WTC11 (cell line): Measurements from ENCODE around the gene AMOTL1. TPM values are rescaled to one million over a fixed set of nuclear protein-coding genes. Genes with fewer than 3 reads are reported as not detected.

Experiments used
- ATAC-seq: fragments of 200-7000 bp; cut with Tn5 transposase; 2 replicates; pipeline ENCODE4 v1.10.0; 2021; ENCODE audit warnings: mild to moderate bottlenecking, moderate library complexity
- CTCF ChIA-PET: fragments of 300-600 bp; sonication (Branson Sonifier 250); formaldehyde crosslinking; loops from one replicate; lab custom pipeline; 2021; ENCODE audit warnings: antibody characterized with exemption; lab: Charles Lee
- POLR2A ChIA-PET: fragments of 350-600 bp; sonication (Branson Sonifier 250); formaldehyde crosslinking; loops from one replicate; lab custom pipeline; 2021; ENCODE audit warnings: antibody characterized with exemption; lab: Charles Lee
- DNase-seq: peaks from one replicate; pipeline ENCODE4 v3.0.0; 2021; ENCODE audit warnings: low spot score
- H3K27ac Mint-ChIP-seq: 2 replicates; pipeline ENCODE4 v1.8.0; 2021; ENCODE audit warnings: mixed read lengths
- H3K27me3 Mint-ChIP-seq: 2 replicates; pipeline ENCODE4 v1.8.0; 2021; ENCODE audit warnings: low read depth, mild to moderate bottlenecking, moderate library complexity, mixed read lengths
- H3K36me3 Mint-ChIP-seq: 2 replicates; pipeline ENCODE4 v1.8.0; 2021; ENCODE audit warnings: mixed read lengths
- H3K4me1 Mint-ChIP-seq: 2 replicates; pipeline ENCODE4 v1.8.0; 2022; ENCODE audit warnings: mixed read lengths
- H3K4me3 Mint-ChIP-seq: 2 replicates; pipeline ENCODE4 v1.8.0; 2021; ENCODE audit warnings: mild to moderate bottlenecking, moderate library complexity, mixed read lengths
- H3K9me3 Mint-ChIP-seq: 2 replicates; pipeline ENCODE4 v1.8.0; 2021; ENCODE audit warnings: mixed read lengths
- GABPB1 ChIP-seq: sonication (generic); formaldehyde crosslinking; IDR thresholded peaks from 2 replicates; pipeline ENCODE4 v1.8.1; 2023; ENCODE audit warnings: mild to moderate bottlenecking, missing genetic modification reagents
- JUN ChIP-seq: sonication (generic); formaldehyde crosslinking; IDR thresholded peaks from 2 replicates; pipeline ENCODE4 v1.8.0; 2023; ENCODE audit warnings: mild to moderate bottlenecking, missing genetic modification reagents
- NFATC4 ChIP-seq: fragments of 250-450 bp; sonication (Bioruptor Pico); IDR thresholded peaks from 2 replicates; pipeline ENCODE4 v1.9.0; 2021; ENCODE audit warnings: mild to moderate bottlenecking
- NR1H2 ChIP-seq: sonication (generic); formaldehyde crosslinking; IDR thresholded peaks from 2 replicates; pipeline ENCODE4 v1.9.0; 2021; ENCODE audit warnings: mild to moderate bottlenecking, moderate library complexity, missing genetic modification reagents
- NR2C2 ChIP-seq: sonication (generic); formaldehyde crosslinking; IDR thresholded peaks from 2 replicates; pipeline ENCODE4 v1.8.0; 2022; ENCODE audit warnings: mild to moderate bottlenecking, missing genetic modification reagents
- SMAD3 ChIP-seq: sonication (generic); formaldehyde crosslinking; IDR thresholded peaks from 2 replicates; pipeline ENCODE4 v1.8.0; 2022; ENCODE audit warnings: missing genetic modification reagents, mild to moderate bottlenecking, borderline replicate concordance
- SMAD4 ChIP-seq: sonication (generic); formaldehyde crosslinking; IDR thresholded peaks from 2 replicates; pipeline ENCODE4 v1.8.0; 2022; ENCODE audit warnings: mild to moderate bottlenecking, missing genetic modification reagents
- TEAD4 ChIP-seq: sonication (generic); formaldehyde crosslinking; IDR thresholded peaks from 2 replicates; pipeline ENCODE4 v1.8.0; 2022; ENCODE audit warnings: mild to moderate bottlenecking, missing genetic modification reagents
- ZNF232 ChIP-seq: sonication (generic); formaldehyde crosslinking; IDR thresholded peaks from 2 replicates; pipeline ENCODE4 v1.8.0; 2022; ENCODE audit warnings: mild to moderate bottlenecking, missing genetic modification reagents
- ZNF416 ChIP-seq: fragments of 250-450 bp; sonication (Bioruptor Pico); IDR thresholded peaks from 2 replicates; pipeline ENCODE4 v1.9.0; 2021; ENCODE audit warnings: mild to moderate bottlenecking, inconsistent platforms
- total RNA-seq: library from RNA; stranded (reverse); gene quantifications from 3 replicates; pipeline ENCODE4 v1.2.3, GENCODE V29; 2021
- TF ChIP-seq, protein P1 (sequence below): sonication (generic); formaldehyde crosslinking; IDR thresholded peaks from 2 replicates; pipeline ENCODE4 v1.8.1; 2022; ENCODE audit warnings: missing genetic modification reagents, borderline replicate concordance
- TF ChIP-seq, protein P2 (sequence below): fragments of 250-450 bp; sonication (Bioruptor Pico); IDR thresholded peaks from 2 replicates; pipeline ENCODE4 v1.9.0; 2021; ENCODE audit warnings: mild to moderate bottlenecking
- TF ChIP-seq, protein P3 (sequence below): sonication (generic); formaldehyde crosslinking; IDR thresholded peaks from 2 replicates; pipeline ENCODE4 v1.8.0; 2023; ENCODE audit warnings: missing genetic modification reagents, mild to moderate bottlenecking, borderline replicate concordance
- TF ChIP-seq, protein P4 (sequence below): sonication (generic); formaldehyde crosslinking; IDR thresholded peaks from 2 replicates; pipeline ENCODE4 v1.8.1; 2022; ENCODE audit warnings: low read depth, mild to moderate bottlenecking, moderate library complexity, missing genetic modification reagents, borderline replicate concordance
- TF ChIP-seq, protein P5 (sequence below): fragments of 250-450 bp; sonication (Bioruptor Pico); IDR thresholded peaks from 2 replicates; pipeline ENCODE4 v1.8.0; 2021; ENCODE audit warnings: mild to moderate bottlenecking
- TF ChIP-seq, protein P6 (sequence below): sonication (generic); formaldehyde crosslinking; IDR thresholded peaks from 2 replicates; pipeline ENCODE4 v1.8.1; 2023; ENCODE audit warnings: mild to moderate bottlenecking, missing genetic modification reagents
- TF ChIP-seq, protein P7 (sequence below): sonication (generic); formaldehyde crosslinking; IDR thresholded peaks from 2 replicates; pipeline ENCODE4 v1.8.1; 2022; ENCODE audit warnings: mild to moderate bottlenecking, moderate library complexity, missing genetic modification reagents

Gene AMOTL1
- total RNA-seq, 1 experiment from 2014 or later: 39.8 TPM

DNA sequence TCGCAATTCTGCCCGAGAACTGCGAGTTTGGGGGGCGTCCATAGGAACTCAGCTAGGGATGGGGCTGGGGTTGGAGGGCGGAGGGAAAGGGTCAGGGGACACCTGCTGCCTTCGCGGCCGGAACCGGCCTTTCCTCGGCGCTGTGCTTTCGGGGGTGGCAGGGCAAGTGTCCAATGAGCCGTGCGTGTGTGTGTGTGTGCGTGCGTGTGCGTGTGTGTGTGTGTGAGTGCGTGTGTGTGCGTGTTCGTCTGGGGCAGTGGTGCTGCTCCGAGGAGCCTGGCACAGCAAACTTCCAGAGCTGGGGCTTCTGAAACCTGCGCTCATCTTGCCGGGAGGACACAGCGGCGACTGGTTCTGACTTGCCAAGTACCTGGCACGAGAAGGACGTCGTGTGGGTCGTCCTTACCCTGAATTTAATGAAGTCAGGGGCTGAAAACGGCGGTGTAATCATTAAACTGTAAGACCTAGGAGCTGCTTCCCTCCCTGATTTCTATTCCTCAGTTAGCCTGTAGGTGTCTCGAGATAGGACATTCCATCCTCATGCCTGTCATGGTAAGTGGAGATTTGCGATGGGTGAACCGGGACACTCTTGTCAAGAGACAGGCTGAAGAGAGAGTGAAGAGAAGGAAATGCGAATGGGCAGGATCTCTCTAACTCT lies 27.0 kb upstream of the AMOTL1 start (continued):
- TF ChIP-seq ZNF232 (CRISPR knock-in tag): 0 out of 2 replicates have a peak, but pooled peaks have one; percentile 26
- TF ChIP-seq NR1H2 (CRISPR knock-in tag): no peak
- TF ChIP-seq TEAD4: no peak
- no peak for TF ChIP-seq JUN (CRISPR knock-in tag)
- TF ChIP-seq, protein P1, sequence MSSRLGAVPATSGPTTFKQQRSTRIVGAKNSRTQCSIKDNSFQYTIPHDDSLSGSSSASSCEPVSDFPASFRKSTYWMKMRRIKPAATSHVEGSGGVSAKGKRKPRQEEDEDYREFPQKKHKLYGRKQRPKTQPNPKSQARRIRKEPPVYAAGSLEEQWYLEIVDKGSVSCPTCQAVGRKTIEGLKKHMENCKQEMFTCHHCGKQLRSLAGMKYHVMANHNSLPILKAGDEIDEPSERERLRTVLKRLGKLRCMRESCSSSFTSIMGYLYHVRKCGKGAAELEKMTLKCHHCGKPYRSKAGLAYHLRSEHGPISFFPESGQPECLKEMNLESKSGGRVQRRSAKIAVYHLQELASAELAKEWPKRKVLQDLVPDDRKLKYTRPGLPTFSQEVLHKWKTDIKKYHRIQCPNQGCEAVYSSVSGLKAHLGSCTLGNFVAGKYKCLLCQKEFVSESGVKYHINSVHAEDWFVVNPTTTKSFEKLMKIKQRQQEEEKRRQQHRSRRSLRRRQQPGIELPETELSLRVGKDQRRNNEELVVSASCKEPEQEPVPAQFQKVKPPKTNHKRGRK (CRISPR knock-in tag): no peak

DNA sequence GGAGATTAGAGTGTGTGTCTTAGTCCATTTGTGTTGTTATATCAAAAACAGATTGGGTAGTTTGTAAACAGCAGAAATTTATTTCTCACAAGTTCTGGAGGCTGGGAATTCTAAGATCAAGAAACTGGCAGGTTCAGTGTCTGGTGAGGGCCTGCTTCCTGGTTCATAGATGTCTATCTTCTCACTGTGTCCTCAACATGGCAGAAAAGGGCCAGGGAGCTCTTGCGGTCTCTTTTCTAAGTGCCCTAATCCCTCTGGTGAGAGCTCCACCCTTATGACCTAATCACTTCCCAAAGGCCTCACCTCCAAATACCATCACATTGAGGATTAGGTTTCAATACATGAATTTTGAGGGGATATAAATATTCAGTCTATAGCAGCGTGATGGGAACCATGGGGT lies 25.5 kb upstream of the AMOTL1 start:
- no peak overlapping the region for H3K27ac Mint-ChIP-seq
- ATAC-seq (no peak), DNase-seq (no peak)
- peaks cover 23% of the 10 kb centered on the region for H3K27me3 Mint-ChIP-seq
- peaks cover 21% of the 10 kb centered on the region for H3K4me1 Mint-ChIP-seq
- no peaks in the 10 kb centered on the region for H3K36me3 Mint-ChIP-seq
- POLR2A ChIA-PET: no interaction called here
- no peaks in the 10 kb centered on the region for H3K9me3 Mint-ChIP-seq
- no peak overlapping the region for H3K4me3 Mint-ChIP-seq
- CTCF ChIA-PET: interaction anchor here (0.8 to 4.3 kb wide), 7 partner anchors 8 to 223 kb away, joined by 3 to 30 read pairs (median 9); no protein-coding TSS in a partner anchor
- TF ChIP-seq SMAD4 (CRISPR knock-in tag): no peak
- TF ChIP-seq, protein P1 (CRISPR knock-in tag): no peak
- no peak for TF ChIP-seq GABPB1 (CRISPR knock-in tag)
- TF ChIP-seq, protein P2, sequence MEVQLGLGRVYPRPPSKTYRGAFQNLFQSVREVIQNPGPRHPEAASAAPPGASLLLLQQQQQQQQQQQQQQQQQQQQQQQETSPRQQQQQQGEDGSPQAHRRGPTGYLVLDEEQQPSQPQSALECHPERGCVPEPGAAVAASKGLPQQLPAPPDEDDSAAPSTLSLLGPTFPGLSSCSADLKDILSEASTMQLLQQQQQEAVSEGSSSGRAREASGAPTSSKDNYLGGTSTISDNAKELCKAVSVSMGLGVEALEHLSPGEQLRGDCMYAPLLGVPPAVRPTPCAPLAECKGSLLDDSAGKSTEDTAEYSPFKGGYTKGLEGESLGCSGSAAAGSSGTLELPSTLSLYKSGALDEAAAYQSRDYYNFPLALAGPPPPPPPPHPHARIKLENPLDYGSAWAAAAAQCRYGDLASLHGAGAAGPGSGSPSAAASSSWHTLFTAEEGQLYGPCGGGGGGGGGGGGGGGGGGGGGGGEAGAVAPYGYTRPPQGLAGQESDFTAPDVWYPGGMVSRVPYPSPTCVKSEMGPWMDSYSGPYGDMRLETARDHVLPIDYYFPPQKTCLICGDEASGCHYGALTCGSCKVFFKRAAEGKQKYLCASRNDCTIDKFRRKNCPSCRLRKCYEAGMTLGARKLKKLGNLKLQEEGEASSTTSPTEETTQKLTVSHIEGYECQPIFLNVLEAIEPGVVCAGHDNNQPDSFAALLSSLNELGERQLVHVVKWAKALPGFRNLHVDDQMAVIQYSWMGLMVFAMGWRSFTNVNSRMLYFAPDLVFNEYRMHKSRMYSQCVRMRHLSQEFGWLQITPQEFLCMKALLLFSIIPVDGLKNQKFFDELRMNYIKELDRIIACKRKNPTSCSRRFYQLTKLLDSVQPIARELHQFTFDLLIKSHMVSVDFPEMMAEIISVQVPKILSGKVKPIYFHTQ (CRISPR knock-in tag): no peak
- TF ChIP-seq, protein P3, sequence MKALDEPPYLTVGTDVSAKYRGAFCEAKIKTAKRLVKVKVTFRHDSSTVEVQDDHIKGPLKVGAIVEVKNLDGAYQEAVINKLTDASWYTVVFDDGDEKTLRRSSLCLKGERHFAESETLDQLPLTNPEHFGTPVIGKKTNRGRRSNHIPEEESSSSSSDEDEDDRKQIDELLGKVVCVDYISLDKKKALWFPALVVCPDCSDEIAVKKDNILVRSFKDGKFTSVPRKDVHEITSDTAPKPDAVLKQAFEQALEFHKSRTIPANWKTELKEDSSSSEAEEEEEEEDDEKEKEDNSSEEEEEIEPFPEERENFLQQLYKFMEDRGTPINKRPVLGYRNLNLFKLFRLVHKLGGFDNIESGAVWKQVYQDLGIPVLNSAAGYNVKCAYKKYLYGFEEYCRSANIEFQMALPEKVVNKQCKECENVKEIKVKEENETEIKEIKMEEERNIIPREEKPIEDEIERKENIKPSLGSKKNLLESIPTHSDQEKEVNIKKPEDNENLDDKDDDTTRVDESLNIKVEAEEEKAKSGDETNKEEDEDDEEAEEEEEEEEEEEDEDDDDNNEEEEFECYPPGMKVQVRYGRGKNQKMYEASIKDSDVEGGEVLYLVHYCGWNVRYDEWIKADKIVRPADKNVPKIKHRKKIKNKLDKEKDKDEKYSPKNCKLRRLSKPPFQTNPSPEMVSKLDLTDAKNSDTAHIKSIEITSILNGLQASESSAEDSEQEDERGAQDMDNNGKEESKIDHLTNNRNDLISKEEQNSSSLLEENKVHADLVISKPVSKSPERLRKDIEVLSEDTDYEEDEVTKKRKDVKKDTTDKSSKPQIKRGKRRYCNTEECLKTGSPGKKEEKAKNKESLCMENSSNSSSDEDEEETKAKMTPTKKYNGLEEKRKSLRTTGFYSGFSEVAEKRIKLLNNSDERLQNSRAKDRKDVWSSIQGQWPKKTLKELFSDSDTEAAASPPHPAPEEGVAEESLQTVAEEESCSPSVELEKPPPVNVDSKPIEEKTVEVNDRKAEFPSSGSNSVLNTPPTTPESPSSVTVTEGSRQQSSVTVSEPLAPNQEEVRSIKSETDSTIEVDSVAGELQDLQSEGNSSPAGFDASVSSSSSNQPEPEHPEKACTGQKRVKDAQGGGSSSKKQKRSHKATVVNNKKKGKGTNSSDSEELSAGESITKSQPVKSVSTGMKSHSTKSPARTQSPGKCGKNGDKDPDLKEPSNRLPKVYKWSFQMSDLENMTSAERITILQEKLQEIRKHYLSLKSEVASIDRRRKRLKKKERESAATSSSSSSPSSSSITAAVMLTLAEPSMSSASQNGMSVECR (CRISPR knock-in tag): no peak
- TF ChIP-seq, protein P4, sequence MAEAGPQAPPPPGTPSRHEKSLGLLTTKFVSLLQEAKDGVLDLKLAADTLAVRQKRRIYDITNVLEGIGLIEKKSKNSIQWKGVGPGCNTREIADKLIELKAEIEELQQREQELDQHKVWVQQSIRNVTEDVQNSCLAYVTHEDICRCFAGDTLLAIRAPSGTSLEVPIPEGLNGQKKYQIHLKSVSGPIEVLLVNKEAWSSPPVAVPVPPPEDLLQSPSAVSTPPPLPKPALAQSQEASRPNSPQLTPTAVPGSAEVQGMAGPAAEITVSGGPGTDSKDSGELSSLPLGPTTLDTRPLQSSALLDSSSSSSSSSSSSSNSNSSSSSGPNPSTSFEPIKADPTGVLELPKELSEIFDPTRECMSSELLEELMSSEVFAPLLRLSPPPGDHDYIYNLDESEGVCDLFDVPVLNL (CRISPR knock-in tag): no peak
- TF ChIP-seq, protein P5, sequence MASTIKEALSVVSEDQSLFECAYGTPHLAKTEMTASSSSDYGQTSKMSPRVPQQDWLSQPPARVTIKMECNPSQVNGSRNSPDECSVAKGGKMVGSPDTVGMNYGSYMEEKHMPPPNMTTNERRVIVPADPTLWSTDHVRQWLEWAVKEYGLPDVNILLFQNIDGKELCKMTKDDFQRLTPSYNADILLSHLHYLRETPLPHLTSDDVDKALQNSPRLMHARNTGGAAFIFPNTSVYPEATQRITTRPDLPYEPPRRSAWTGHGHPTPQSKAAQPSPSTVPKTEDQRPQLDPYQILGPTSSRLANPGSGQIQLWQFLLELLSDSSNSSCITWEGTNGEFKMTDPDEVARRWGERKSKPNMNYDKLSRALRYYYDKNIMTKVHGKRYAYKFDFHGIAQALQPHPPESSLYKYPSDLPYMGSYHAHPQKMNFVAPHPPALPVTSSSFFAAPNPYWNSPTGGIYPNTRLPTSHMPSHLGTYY (CRISPR knock-in tag): no peak
- no peak for TF ChIP-seq ZNF416
- TF ChIP-seq, protein P6, sequence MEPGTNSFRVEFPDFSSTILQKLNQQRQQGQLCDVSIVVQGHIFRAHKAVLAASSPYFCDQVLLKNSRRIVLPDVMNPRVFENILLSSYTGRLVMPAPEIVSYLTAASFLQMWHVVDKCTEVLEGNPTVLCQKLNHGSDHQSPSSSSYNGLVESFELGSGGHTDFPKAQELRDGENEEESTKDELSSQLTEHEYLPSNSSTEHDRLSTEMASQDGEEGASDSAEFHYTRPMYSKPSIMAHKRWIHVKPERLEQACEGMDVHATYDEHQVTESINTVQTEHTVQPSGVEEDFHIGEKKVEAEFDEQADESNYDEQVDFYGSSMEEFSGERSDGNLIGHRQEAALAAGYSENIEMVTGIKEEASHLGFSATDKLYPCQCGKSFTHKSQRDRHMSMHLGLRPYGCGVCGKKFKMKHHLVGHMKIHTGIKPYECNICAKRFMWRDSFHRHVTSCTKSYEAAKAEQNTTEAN (CRISPR knock-in tag): no peak
- no peak for TF ChIP-seq NFATC4
- TF ChIP-seq, protein P7, sequence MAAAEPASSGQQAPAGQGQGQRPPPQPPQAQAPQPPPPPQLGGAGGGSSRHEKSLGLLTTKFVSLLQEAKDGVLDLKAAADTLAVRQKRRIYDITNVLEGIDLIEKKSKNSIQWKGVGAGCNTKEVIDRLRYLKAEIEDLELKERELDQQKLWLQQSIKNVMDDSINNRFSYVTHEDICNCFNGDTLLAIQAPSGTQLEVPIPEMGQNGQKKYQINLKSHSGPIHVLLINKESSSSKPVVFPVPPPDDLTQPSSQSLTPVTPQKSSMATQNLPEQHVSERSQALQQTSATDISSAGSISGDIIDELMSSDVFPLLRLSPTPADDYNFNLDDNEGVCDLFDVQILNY (CRISPR knock-in tag): no peak
- no peak for TF ChIP-seq NR2C2 (CRISPR knock-in tag)
- TF ChIP-seq SMAD3 (CRISPR knock-in tag): no peak
